Hypothalamus (tissue), 51 donors: ENCODE results near the gene NNAT.
"Not testable (repeated sequence)": the region's sequence is repeated elsewhere in the genome, so short reads cannot be mapped to it uniquely, and the experiment has no call there.

Source experiments
- DNase-seq, 51 donors: peaks; one replicate each; lab custom pipeline; 2025; lab: John Stamatoyannopoulos, UW

The NNAT gene, protein sequence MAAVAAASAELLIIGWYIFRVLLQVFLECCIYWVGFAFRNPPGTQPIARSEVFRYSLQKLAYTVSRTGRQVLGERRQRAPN

DNA sequence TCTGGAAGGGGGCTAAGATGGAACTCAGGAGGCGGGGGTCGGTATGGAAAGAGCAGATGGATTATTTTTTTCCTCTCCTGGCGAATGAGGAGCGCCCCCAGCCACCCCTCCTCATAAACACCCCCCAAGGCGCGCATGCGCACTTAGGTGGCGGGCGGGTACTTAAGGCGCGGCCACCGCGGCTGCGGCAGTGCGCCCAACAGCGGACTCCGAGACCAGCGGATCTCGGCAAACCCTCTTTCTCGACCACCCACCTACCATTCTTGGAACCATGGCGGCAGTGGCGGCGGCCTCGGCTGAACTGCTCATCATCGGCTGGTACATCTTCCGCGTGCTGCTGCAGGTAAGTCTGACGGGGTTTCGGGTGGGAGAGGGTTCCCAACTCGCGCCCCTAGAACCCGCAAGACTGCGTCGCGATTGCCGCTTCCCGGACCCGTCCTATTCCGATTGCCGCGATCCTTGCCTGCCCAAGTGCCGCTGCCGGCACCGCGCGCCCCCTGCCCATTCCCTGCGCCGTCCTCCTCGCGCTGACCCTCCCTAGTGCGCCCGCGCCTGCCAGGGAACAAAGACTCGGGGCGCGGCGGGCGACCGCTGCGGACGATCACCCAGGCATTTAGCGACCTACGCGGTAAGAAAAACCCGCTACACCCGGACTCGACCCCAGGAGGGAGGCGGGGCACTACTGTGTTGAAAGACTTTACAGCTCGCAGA lies at the start of gene NNAT:
TSS of gene NNAT (plus strand) at position 190 of the 711 bp plus-strand sequence. CDS start at position 272, 82 bp downstream.
- DNase-seq = peak in 13 of 51 donors; percentile 10 to 44 (median 20)

DNA sequence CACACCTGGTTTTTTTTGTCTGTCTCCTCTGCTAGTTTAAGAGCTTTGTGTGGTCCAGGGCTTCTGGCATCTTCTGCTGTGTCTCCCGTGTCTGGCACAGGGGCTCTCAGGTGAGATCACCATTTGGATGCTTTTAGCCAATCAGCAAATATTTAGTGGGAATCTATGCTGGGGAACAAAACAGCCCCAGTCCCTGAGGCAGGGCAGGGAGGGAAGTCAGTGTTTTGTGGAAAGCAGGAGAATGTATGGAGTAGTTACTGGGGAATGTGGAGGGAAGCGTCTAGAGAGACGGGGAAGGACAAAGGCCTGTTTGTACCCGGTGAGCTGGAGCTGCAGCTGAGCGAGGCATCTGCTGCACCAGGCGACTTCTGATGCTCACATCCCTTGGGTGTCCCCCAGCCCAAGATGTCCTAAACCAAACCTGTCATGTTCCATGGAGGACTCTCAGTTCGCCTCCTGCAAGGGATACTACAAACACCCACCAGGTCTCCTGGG lies 49.3 kb upstream of the NNAT start:
- peak in 3 of 51 donors; percentile 7 to 20 (median 11) for DNase-seq

DNA sequence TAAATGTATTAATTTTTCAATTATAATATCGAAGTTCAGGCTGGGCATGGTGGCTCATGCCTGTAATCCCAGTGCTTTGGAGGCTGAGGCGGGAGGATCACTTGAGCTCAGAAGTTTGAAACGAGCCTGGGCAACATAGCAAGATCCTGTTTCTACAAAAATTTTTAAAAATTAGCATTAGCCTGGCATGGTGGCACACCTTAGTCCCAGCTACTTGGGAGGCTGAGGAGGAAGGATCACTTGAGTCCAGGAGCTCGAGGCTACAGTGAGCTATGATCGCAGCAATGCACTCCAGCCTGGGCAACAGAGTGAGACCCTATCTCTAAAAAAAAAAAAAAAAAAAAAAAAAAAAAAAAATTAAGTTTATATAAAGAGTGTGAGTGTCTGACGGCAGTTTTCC lies 48.6 kb upstream of the NNAT start:
- DNase-seq = not testable (repeated sequence)

DNA sequence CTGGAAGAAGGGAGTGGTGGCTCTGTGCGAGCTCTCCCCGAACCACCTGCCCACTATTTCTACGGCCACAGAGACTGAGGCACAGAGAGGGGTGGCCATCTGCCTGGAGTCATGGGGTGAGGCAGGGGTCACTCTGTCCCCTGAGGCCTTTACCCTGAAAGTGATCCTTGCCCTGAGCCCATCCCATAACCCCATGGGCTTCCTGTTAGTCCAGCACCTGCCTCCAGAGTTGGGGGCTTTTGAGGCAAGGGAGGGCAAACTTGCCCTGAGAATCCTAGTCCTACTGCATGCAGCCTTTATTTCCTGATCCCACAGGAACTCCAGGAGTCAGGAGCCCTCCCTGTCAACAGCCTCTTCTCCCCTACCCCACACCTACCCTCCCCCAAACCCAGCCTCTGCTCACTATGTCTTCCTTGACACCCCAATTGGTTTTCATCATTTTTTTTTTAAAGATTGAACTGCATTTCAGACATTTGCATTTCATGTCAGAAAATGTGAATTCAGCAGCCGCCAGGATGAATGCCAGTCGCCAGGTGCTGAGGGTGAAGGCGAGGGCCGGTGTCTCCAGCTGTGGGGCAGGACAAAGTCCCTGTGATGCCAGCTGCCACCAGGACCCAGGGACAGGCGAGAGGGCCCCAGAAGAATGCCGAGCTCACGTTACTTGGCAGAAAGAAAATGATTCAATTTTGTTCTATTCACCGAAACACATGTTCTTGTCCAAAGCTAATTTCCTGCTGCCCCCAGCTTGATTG lies 47.6 kb upstream of the NNAT start:
- no peak for DNase-seq

DNA sequence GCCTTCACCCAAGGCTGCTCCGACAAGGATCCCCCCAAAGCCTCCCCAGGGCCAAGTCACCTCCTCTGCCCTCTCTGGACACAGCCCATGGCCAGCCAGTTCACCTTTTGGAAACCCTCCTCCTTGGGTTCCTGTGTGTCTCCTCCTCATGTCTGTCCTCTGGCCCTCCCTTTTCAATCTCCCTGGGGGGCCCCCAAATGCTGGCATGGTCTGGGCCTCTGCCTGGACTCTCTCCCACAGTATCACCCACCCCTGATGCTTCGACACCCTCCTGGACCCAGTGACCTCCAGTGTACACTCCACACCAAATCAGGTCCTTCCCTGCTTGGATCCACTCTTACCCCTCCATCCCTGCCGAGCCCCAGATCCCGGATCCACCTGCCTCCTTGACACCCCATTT lies 46.7 kb upstream of the NNAT start:
- DNase-seq = no peak

DNA sequence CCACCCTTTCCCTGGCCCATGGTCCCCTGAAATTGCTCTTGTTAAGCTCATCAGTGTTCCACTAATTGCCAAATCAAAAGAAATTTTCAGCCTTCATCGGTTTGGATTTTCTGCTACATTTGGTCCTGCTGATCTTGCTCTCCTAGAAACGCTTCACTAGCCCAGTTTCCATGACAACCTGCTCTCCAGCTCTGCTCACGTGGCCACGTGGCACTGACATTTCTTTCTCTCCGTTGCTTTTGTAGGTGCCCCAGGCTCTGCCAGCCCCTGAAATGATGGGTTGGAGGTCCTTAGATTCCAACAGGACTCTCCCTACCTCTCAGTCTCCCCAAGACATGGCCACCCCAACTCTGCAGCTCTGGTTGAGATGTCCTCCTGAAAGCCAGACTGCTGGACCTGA lies 45.8 kb upstream of the NNAT start:
- DNase-seq = peak in 16 of 51 donors; percentile 4 to 58 (median 16)

DNA sequence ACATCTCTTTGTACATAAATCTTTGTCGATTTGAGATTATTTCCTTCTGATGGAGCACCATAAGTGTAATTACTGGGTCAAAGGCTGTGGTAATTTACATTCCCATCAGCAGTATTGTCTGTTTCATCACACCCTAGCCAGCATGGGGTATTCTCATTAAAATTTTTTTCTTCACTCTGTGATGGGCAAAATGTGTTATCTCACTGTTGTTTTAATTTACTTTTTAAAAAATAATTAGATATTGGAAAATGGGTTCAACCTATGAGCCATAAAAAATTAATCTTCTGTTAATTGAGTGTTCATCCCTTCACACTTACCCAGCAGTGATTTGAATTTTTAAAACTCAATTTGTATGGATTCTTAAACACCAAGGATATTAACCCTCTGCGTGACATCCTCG lies 44.0 kb upstream of the NNAT start:
- DNase-seq = no peak

DNA sequence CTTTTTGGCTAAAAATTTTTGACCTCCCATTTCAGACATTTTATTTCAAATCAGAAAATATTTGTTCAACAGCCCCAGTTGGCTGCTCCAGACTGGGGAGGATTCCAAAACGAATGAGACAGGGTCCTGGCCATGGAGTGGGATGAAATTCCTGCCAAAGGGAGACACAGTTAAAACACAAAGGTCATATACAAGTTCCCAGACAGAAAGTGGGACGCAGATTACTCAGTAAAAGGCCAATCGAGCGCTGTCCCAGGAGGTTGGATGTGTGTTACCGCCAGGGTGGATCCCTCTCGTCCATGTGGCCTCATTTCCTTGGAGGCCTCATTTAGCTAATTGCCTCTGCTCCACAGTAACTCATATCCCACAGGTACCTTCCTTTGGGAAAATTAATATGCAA lies 41.8 kb upstream of the NNAT start:
- no peak for DNase-seq

DNA sequence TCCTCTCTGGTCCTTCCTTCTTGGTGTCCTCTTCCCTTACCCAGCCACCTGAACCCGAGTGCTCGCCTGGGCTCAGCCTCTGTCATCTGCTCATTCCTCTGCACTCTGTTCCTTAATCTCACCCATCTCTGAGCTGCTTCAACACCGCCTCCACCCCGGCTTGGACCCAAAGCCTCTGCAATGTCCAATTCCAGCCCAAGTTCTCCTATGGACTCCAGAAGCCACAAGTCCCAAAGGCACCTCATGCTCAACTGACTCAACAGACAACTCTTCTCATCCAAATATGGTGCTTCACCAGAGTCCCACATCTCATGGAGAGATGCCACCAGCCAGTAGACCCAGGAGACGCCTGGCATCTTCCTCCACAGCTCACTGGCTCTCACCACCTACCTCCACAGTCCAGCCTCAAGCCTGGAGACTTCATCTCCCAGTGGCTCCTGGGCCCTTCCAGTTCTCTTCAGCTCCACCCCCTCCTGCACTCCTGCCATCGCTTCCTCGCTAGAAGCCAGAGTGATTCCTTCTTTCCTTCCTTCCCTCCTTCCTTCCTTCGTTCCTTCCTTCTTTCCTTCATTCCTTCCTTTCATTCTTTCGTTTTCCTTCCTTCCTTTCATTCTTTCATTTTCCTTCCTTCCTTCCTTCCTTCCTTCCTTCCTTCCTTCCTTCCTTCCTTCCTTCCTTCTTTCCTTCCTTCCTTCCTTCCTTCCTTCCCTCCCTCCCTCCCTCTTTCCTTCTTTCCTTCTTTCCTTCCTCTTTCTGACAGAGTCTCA lies 40.9 kb upstream of the NNAT start:
- no peak for DNase-seq

DNA sequence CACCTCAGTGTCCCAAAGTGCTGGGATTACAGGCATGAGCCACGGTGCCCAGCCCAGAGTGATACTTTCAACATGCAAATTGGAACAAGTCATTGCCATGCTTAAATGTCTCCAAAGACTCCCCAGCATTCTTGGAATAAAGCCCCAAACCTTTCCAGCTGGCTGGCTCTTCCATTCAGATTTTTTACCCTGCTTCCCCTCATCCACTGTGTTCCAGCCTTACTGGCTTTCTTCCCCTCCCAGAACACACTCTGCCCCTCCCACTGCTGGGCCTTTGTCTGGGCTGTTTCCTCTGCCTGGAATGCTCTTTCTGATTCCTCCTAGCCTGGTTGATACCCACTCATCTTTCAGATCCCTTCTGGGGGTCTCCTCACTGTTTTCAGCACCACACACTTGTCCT lies 40.1 kb upstream of the NNAT start:
- DNase-seq = peak in 5 of 51 donors; percentile 5 to 18 (median 6)

DNA sequence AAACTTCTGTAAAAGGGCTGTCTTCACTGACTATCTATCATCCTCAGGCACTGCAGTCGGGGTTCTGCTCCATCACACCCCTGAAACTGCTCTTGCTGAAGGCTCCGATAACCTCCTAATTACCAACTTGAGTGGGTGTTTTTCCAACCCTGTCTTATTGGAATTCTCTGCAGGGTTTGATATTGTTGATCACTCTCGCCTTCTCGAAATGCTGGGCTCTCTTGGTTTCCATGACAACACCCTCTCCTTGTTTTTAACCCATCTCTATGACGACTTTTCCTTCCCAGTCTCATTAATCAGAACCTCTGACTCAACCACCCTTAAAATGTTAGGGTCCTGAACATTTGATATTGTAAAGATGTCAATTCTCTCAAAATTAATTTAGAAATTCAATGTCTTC lies 39.4 kb upstream of the NNAT start:
- peak in 2 of 51 donors; percentile 5 to 37 for DNase-seq

DNA sequence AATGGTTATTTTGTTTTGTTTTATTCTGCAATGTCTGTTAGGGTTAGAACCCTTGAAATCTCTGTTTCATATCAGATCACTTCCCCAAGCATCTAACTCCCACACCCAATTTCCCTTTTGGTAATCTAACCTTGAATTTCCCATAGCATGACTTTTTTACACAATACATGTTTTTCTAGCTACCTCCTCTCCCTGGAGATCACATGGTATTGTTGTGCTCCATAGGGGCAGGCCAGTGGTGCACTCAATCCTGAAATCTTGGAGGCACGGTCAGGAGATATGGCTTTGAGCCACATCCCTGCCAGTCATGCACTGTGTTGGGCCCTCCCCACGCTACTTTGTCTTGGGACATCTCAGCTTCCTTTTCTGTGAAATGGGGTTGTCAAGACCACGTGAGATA lies 36.7 kb upstream of the NNAT start:
- no peak for DNase-seq

DNA sequence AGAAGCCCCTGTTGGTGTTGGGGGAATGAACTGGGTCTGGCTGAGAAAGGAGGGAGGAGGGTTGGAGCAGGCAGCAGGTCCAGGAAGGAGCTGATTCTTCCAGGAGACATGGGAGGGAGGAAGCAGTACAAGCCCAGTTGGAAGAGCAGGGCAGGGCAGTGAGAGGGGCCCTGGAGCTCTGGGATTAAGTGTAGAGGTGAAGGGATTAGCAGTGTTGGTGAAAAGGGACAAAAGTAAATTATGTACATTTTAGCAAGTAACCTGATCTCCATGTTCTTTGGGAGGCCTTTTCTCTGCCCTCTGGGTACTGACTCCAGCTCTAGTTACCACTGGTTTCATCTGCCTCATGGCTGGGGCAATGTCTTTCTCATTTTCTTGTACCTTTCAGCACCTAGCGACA lies 34.8 kb upstream of the NNAT start:
- not testable (repeated sequence) for DNase-seq

DNA sequence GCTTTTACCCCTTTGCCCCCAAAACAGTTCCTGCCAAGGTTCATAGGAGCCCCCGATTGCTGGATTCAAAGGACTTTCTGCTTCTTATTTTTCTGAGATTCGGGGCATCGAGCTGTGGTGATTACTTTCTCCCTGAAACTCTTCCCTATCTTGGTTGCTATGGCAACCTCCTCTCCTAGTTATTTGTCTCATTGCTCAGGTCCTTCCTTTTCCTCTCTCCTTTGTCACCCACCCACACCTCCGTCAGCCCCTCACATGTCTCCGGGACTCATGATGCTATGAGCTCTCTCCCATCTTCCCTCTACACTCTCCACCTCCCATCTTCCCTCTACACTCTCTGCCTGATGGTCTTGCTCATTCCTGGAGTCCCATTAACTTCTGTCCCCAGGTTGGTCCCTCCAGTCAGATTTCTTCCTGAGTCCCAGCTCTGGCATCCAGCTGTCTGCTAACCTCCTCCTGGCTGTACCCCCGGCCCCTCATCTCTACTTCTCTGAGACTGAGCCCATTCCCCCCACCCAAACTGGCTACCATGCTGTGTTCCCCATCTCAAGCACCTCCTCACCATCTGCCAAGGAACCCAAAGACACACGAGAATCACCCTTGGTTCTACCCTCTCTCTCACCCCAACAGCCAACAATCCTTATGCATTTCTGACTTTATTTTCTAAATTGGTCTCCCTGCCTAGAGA lies 30.2 kb upstream of the NNAT start:
- peak in 4 of 51 donors; percentile 4 to 59 (median 29) for DNase-seq

DNA sequence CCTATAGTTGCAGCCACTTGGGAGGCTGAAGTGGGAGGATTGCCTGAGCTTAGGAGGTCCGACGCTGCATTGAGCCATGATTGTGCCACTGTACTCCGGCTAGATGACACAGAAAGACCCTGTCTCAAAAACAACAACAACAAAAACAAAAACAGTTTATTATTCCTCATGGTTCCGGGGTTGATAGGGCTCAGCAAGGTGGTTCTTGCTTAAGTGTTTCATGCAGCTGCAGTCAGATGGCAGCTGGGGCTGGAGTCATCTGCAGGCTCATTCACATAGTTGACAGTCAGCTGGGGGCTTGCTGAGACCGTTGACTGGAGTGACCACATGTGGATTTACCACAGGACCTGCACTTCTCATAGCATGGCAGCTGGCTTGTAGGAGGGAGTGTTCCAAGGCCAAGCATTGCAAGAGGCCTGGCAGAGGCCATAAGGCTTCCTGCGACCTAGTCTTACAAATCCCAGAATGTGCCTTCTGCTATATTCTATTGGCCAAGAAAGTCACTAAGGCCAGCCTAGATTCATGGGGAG lies 28.9 kb upstream of the NNAT start:
- no peak for DNase-seq

DNA sequence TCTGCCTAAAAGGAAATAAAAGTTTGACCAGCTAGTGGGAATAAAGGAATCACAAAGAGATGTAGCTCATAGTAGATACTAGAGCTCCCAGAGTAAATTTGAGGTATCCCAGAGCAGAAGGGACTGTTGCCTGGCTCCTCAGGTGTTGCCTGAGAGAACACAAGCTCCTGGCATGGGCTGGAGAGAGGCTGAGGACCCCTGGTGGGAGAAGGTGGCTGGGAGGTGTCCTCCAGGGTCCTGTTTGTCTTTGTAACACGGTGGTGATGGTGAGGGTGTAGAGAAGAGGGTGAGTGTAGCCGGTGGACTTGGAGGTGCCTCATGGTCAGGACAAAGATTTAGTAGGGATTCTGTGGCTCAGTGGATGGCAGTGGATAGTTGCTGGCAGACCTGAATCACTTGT lies 28.1 kb upstream of the NNAT start:
- DNase-seq = no peak

DNA sequence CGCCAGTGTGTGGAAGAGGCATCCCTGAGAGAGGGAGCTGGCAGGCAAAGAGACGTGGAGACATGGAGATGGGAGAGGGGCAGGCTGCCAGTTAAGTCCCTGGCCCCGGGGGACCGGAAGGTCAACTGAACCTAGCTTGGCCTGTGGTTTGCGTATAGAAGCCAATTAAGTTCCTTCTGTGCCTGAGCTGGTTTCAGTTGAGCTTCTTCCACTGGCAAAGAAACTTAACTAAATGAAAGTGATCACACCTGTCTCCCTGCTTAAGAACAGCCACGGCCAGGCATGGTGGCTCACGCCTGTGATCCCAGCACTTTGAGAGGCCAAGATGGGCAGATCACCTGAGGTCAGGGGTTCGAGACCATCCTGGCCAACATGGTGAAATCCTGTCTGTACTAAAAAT lies 26.7 kb upstream of the NNAT start:
- DNase-seq = no peak

DNA sequence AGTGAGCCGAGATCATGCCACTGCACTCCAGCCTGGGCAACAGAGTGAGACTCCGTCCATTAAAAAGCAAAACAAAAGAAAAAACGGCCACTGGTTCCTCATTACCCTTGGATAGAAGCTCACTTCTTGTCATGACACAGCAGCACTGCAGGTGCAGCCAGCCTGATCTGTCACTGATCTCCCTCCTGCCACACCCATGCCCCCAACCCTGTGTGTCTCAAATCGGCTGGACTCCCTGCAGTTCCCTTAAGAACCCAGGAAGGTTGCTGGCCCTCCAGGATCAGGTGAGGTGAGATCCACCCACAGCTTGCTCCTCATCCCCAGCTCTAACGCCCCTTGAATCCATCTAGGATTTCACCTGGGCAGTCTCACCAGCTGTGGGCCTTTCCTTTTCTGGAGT lies 26.3 kb upstream of the NNAT start:
- no peak for DNase-seq

DNA sequence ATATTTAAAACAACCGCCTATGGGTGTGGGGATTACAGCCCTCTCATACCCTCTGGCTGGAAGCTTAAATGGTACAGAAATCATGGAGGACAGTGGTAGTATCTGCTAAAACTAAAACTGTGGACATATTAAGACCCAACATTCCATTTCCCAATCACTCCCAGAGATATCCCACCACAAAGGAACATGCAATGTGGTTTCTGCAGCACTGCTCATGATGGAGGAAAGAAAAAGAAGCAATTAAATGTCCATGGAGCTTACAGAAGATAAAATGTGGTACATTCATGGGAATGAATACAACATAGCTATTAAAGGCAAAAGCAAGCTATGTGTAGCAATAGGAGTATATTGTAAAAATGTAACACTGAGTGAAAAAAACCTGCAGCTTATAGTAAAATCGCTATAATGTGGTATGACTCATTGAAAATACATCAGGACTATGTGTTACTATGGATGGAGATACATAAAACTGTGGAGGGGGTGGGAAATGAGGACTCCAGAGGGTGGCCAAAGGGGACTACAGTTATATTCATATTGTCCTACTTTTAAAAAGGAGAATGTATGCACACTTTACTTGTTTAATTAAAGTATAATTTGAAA lies 22.9 kb upstream of the NNAT start:
- no peak for DNase-seq

DNA sequence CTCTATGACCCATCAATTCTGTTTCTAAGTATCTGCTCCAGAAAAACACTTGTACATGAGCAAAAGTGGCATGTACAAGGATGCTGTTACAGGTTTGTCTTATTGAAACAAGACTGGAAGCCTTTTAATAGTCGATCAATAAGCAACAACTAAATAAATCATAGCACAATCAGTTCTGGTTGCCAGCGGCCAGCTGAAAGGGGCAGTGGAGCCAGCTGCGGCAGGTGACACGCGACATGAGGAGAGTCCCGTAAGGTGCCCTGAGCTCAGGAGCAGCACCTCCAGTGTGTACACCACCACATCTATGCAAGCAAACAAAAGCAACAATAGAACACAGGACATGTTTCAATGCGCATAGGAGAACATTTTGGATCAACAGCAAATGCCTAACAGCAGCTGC lies 20.7 kb upstream of the NNAT start:
- no peak for DNase-seq
